GM10248 (cell line): Measurements from ENCODE around the gene CCL13.

Experiments
- CTCF ChIA-PET: fragments of 300-600 bp; sonication (Branson Sonifier 250); formaldehyde crosslinking; extraction: SDS; loops from one replicate; lab custom pipeline; 2021; ENCODE audit warnings: antibody characterized with exemption; lab: Yijun Ruan, JAX
- POLR2A ChIA-PET: fragments of 350-650 bp; sonication (Branson Sonifier 250); formaldehyde crosslinking; extraction: SDS; loops from one replicate; lab custom pipeline; 2020; ENCODE audit warnings: antibody characterized with exemption; lab: Yijun Ruan, JAX
- DNase-seq: peaks from one replicate; pipeline ENCODE4 v3.0.0; 2012; ENCODE audit errors: extremely low spot score
- CTCF ChIP-seq: IDR thresholded peaks from 2 replicates; pipeline ENCODE4 v1.5.1; 2012; ENCODE audit warnings: mild to moderate bottlenecking, low read depth; ENCODE audit errors: extremely low read depth, missing control alignments, control extremely low read depth

Gene CCL13

GRCh38 chr17:34358631-34359030, 2.4 kb downstream of the CCL13 start:
- DNase-seq: no peak
- POLR2A ChIA-PET: no interaction called here
- CTCF ChIA-PET: interaction anchor here (0.8 to 7.2 kb wide), 2 partner anchors 156 to 163 kb away, joined by 3 to 305 read pairs; no protein-coding TSS in a partner anchor
- no peak for TF ChIP-seq CTCF

GRCh38 chr17:34360601-34361270, 4.5 kb downstream of the CCL13 start:
- POLR2A ChIA-PET: no interaction called here
- no peak for TF ChIP-seq CTCF
- DNase-seq: no peak
- CTCF ChIA-PET: interaction anchor here (0.5 to 7.2 kb wide), 58 partner anchors 9 to 1302 kb away, joined by 3 to 305 read pairs (median 5); partner anchors contain the start of genes CCL2 and RAD51D

DNA sequence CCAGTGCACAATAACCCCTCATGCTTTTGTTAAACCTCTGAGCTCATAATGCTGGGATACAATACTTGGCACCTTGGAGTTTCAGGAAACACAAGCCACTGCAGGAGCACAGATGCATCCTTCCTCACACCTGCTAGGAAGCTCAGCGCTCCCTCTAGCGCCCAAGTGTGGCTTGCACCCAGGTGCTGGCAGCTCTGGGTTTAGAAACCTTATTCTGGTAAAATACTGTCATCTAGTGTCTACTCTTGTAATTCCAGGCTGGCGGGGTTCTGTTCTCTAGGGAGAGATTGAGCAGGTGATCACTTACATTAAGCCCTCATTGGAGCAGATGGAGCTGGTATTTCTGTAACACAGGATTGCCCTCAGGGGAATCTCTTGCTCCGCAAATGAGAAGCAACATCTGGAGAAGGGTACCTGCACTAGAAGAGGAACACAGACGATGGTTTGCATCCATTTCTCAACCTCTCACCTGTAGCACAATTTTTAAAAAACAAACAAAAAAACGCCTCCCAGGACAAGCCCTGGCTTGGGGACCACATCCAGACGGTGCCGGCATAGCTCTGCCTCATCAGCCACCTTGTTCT, 5.3 kb downstream of the CCL13 start:
- ChIA-PET CTCF (interaction anchor here (0.6 to 7.2 kb wide), 60 partner anchors 10 to 758 kb away, joined by 3 to 305 read pairs (median 5); partner anchors contain the start of genes CCL2 and RAD51D), POLR2A (no interaction called here)
- TF ChIP-seq CTCF: peak; percentile 97
- peak; percentile 84 for DNase-seq

DNA sequence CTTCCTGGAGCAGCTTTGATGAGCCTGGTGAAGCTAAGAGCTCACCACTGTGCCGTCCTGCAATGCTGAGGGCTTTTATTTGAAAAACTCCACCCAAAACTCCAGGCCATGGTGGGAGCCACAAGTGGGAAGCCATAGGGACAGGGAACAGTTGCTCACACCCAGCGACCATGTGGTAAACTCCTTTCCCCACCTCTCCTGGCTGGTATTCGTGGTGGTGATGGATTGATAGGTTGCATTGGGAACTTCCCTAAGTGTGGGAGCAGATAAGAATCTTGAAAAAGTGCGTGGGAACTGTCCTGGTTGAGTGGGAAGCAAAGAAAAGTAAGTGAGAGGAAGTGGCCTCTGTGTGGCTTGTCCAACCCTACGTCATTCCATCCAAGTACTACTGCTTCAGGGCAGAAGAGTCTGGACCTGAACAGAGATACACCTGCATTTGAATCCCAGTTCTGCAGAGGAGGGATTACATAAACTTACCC, 6.9 kb downstream of the CCL13 start, which contains the start of gene CCL1:
TSS of gene CCL1 (minus strand) at position 51 of the 479 bp plus-strand sequence. CDS start 72 bp downstream, outside the sequence.
- POLR2A ChIA-PET: no interaction called here
- CTCF ChIA-PET: interaction anchor here (1.1 to 7.2 kb wide), 10 partner anchors 9 to 217 kb away, joined by 3 to 305 read pairs (median 30); no protein-coding TSS in a partner anchor
- TF ChIP-seq CTCF: no peak
- no peak for DNase-seq

DNA sequence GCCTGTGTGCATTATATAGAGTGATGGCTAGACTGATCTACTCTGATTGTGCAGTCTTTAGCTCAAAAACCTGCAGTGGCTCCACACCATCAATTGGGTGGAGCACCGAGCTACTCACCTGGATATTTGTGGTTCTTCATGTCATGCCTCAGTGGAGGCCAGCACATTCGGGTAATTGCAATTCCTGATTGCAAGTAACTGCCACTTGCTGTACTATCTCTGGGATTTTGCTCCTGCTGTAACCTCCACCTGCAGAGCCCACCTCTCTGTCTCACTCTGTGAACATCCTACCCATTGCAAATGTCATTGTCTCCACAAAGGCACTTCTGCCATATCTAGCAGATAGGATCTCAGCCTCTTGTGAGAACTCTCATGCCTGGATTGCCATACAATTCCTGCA, 8.5 kb downstream of the CCL13 start:
- no peak for TF ChIP-seq CTCF
- ChIA-PET CTCF (interaction anchor here (1.5 to 7.2 kb wide), 3 partner anchors 8 to 162 kb away, joined by 4 to 305 read pairs (median 62); no protein-coding TSS in a partner anchor), POLR2A (no interaction called here)
- no peak for DNase-seq

DNA sequence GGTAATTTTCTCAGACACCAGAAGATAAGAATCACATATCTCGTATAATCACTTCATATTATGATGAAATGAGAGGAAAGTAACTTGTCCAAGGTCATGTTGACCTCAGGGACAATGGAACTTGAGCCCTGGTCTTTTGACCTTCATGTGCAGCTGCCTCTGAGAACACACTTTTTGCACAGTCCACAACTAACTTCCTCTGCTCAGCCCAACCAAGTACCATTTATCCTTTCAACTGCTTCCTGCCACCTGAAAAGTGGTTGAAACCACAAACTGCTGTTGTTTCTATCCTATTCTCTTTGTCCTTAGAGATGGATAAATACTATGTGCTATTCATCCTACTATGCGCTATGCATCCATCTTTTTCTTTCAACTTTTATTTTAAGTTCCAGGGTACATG, 9.1 kb downstream of the CCL13 start:
- ChIA-PET CTCF (interaction anchor here (7.2 kb wide), 1 partner anchor 163 kb away, joined by 305 read pairs; no protein-coding TSS in a partner anchor), POLR2A (no interaction called here)
- no peak for DNase-seq
- no peak for TF ChIP-seq CTCF
